Activated CD8-positive, alpha-beta memory T cell treated with anti-CD3 and anti-CD28 coated beads, Interleukin-2, amount 50 U/mL, for 1 hour (primary cell): Measurements from ENCODE around the gene RPL7L1.
"Not testable (repeated sequence)": the region's sequence is repeated elsewhere in the genome, so short reads cannot be mapped to it uniquely, and the experiment has no call there.

Experiments used
- DNase-seq: peaks from one replicate; pipeline ENCODE4 v3.0.0-alpha.2; 2020; ENCODE audit errors: extremely low read depth

Gene RPL7L1

GRCh38 chr6:42891199-42891722 is 11.8 kb downstream of the RPL7L1 start:
- DNase-seq, result no peak

DNA sequence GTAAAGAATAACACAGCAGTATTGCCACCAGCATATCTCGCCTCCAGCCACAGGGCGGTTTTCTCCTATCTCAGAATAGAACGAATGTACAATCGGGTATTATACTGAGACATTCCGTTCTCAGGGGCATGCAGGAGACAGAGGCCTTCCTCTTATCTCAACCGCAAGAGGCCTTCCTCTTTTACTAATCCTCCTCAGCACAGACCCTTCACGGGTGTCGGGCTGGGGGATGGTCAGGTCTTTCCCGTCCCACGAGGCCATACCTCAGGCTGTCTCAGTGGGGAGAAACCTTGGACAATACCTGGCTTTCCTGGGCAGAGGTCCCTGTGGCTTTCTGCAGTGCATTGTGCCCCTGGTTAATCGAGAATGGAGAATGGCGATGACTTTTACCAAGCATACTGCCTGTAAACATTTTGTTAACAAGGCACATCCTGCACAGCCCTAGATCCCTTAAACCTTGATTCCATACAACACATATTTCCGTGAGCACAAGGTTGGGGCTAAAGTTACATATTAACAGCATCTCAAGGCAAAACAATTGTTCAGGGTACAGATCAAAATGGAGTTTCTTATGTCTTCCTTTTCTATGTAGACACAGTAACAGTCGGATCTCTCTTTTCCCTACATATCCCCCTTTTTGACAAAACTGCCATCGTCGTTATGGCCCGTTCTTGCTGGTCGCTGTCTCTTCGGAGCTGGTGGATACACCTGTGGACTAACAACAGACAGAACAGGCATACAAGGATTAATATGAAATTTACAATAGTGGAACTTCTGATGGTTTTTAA is 14.8 kb downstream of the RPL7L1 start:
- not testable (repeated sequence) for DNase-seq

DNA sequence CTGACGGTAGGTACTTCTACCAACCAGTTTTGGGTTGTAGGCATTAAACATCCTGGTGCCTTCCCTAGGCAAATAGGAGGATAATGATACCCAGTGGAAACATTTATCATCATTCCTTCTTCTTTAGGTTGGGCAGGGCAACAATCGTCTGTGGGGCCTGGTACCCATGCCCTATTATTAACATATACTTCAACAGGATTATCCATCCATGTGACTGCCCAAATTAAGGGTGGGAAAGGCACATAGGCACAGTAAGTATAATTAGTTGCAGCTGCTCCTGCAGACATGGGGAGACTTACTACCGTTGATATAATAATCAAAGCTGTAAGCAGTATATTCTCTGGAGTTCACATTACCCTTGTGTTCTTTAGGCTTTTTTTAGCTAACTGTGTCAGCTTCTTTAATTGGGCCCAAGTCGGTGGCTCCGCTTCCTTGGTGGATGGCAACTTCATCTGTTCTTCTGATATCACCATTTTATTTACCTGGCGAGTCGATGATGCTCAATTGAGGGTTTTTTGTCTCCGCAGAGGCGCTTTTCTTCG is 16.8 kb downstream of the RPL7L1 start:
- no peak for DNase-seq

- peak; percentile 53 for DNase-seq
Observed at GRCh38 chr6:42898891-42899361, 19.5 kb downstream of the RPL7L1 start.

- DNase-seq, result no peak
Observed at GRCh38 chr6:42899871-42900270, 20.5 kb downstream of the RPL7L1 start.

GRCh38 chr6:42901538-42901957 is 22.1 kb downstream of the RPL7L1 start:
- peak; percentile 56 for DNase-seq

- not testable (repeated sequence) for DNase-seq
Observed at GRCh38 chr6:42902429-42903263, 23.2 kb downstream of the RPL7L1 start.

GRCh38 chr6:42904467-42904866 is 25.1 kb downstream of the RPL7L1 start:
- no peak for DNase-seq

GRCh38 chr6:42907336-42907735 is 27.9 kb downstream of the RPL7L1 start:
- DNase-seq, result no peak

DNA sequence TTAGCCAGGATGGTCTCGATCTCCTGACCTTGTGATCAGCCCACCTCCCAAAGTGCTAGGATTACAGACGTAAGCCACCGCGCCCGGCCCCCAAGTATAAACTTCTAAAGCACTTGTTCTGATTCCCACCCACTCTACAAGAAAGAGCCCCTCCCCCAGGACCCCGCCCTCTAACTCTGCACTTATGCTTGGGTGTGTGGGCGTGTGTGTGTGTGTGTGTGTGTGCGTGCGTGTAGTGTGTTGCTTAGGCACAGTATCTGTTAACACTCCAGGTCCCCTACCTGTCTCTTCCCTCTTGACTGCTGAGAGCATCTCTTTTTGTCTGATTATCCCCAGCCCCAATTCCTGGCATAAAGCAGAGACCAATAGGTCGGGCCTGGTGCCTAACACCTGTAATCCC is 30.4 kb downstream of the RPL7L1 start:
- no peak for DNase-seq

DNA sequence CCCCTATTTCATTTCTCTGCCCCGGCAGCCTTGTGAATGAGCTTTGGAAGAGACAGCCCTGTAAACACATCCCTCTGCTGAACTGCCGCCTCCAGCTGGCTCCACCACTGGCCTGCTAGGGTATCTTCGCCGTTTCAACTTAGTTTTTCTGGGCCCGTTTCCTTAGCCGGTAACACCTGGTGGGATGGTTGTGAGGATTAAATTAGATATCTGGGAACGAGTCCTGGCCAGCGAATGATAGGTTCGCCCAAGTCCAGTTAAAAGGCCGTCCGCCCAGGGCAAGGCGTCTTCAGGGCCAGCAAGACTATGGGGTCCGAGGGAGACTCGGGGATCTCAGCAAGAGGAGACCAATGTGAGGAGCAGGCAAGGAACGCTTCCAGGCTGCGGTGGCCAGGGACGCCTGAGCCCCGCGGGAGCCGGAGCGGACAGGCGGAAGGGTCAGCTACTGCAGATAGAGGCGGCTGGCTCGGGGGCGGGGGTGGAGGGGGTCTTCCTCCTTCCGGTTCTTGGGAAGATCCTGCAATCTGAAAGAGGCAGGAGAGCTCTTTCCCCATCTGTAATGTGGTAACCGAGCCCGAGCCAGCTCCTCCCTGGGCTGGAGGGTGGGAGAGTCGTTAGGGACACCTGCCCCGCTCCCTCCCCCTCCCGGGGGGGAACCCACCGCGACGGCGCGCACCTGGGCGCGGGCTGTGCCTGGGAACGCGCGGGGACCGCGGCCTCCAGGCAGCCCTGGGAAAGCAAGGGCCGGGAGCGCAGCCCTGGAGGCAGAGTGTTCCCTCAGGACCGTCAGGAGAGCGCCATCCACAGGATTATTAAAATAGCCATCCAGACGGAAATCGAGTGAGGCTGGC is 32.0 kb downstream of the RPL7L1 start:
- DNase-seq, result no peak

DNA sequence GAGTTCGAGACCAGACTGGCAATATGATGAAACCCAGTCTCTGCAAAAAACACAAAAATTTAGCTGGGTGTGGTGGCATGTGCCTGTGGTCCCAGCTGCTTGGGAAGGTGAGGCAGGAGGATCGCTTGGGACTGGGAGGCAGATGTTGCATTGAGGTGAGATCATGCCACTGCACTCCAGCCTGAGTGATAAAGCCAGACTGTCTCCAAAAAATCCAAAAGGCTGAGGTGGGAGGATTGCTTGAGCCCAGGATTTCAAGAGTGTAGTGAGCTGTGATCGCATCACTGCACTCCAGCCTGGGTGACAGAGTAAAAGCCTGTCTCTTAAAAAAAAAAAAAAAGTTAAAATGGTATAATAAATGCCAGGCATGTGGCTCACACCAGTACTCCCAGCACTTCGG is 35.1 kb downstream of the RPL7L1 start:
- DNase-seq, result no peak

- DNase-seq, result no peak
Observed at GRCh38 chr6:42915732-42916131, 36.3 kb downstream of the RPL7L1 start, which contains the start of gene PTCRA. Gene PTCRA (plus strand): TSS chr6:42916053. CDS start chr6:42916070, 17 bp downstream.

DNA sequence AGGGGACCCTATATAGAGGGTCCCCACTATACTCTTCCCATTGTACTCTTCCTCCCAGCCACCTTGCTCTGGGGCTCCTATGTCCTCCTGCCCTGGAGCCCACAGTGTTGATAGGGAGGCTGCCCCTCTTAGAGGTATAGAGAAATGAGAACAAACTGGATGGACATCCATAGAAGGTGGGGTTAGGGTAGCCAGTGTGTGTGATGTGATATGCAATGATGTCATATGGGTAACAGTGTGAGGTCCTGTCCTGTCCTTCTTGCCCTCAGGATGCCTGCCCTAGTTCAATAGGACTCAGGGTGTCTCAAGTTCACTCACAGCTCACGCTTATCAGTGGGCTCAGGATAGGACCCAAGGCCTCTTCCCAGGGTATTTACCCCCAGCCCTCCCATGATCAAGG is 36.9 kb downstream of the RPL7L1 start:
- DNase-seq, result no peak

GRCh38 chr6:42921801-42922200 is 42.4 kb downstream of the RPL7L1 start:
- no peak for DNase-seq

DNA sequence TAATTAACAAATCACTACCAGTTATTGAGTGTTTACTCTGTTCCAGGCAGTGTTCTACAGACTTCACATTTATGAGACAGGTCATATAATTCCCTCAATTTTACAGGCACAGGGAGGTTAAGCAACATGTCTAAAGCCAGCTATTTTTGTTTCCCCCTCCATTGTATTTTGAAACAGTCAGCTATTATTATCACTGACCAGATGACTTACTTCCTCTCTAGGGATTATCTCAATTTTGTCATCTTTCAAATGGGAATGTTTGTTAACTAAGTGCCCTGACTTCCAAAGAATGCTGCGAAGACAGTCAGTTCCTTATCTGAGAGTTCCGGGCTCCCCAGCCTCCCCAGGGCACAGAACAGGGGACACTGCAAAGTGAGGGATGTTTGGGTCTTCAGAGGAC is 44.2 kb downstream of the RPL7L1 start:
- DNase-seq, result no peak

- no peak for DNase-seq
Observed at GRCh38 chr6:42925248-42925857, 45.9 kb downstream of the RPL7L1 start.

- DNase-seq, result peak; percentile 75
Observed at GRCh38 chr6:42928986-42929820, 49.8 kb downstream of the RPL7L1 start, which contains the start of gene CNPY3. Gene CNPY3 (plus strand): TSS chr6:42929480. CDS start chr6:42929571, 91 bp downstream.

DNA sequence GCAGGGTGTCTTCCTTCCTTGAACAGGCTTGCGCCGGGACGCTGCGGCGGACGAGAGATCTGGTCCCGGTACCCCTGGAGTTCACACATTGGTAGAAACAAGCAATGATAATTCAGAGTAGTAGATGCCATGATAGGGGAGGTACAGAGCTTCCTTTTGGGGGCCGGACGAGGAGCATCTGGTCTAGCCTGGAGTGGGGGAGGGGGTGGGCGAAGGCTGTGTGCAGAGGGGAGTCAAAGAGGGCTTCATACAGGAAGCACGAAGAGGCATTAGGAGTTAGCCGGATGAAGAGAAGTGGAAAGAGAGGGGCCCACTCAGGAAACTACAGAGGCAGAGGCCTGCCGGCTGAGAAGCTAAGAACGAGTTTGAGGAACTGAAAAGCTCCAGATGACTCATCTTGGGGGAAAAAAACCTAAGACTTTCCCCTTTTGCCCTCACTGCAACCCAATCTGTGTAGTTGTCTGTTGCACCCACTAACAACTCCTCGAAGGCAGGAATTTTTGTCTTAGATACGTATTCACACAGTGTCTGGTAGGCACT is 50.5 kb downstream of the RPL7L1 start:
- DNase-seq, result peak; percentile 34
